Parathyroid adenoma (tissue), 2 donors: Measurements from ENCODE around the gene NECAP2.

ENCODE experiments used
- H2AFZ ChIP-seq: fragments of 300-600 bp; sonication (generic); one replicate; pipeline ENCODE4 v1.7.0; 2017; ENCODE audit warnings: antibody characterized with exemption, mild to moderate bottlenecking
- H3K27ac ChIP-seq: fragments of 300-600 bp; sonication (generic); one replicate; pipeline ENCODE4 v1.7.0; 2017
- H3K27me3 ChIP-seq: fragments of 300-600 bp; sonication (generic); one replicate; pipeline ENCODE4 v1.7.0; 2017; ENCODE audit warnings: low read length; ENCODE audit not compliant: control insufficient read depth, insufficient read depth
- H3K36me3 ChIP-seq: fragments of 300-600 bp; sonication (generic); one replicate; pipeline ENCODE4 v1.7.0; 2017; ENCODE audit warnings: low read length; ENCODE audit not compliant: control insufficient read depth, insufficient read depth
- H3K4me1 ChIP-seq: fragments of 300-600 bp; sonication (generic); one replicate; pipeline ENCODE4 v1.7.0; 2017; ENCODE audit warnings: control low read depth
- H3K4me2 ChIP-seq: fragments of 300-600 bp; sonication (generic); one replicate; pipeline ENCODE4 v1.7.0; 2017; ENCODE audit warnings: low read length
- H3K4me3 ChIP-seq: fragments of 300-600 bp; sonication (generic); one replicate; pipeline ENCODE4 v1.7.0; 2017; ENCODE audit warnings: low read depth, low read length
- H3K79me2 ChIP-seq: fragments of 300-600 bp; sonication (generic); one replicate; pipeline ENCODE4 v1.7.0; 2017; ENCODE audit warnings: control low read depth
- H3K9ac ChIP-seq: fragments of 300-600 bp; sonication (generic); one replicate; pipeline ENCODE4 v1.7.0; 2017; ENCODE audit warnings: mild to moderate bottlenecking
- H3K9me3 ChIP-seq: fragments of 300-600 bp; sonication (generic); one replicate; pipeline ENCODE4 v1.7.0; 2017; ENCODE audit warnings: low read length; ENCODE audit not compliant: control insufficient read depth
- CTCF ChIP-seq: fragments of 300-600 bp; sonication (generic); IDR thresholded peaks from one replicate; pipeline ENCODE4 v1.7.0; 2017; ENCODE audit warnings: antibody characterized with exemption, mild to moderate bottlenecking
- donor health status: primary hyperparathyroidism.

Gene NECAP2

GRCh38 chr1:16441282-16441665 is 750 bp downstream of the NECAP2 start:
- Histone ChIP-seq H3K79me2 (peaks cover 6% of the 10 kb centered on the region), H3K4me1 (no peaks in the 10 kb centered on the region), H3K27ac (no peak overlapping the region), H3K4me3 (peak overlapping the region; percentile 92), H3K9me3 (no peaks in the 10 kb centered on the region), H3K9ac (no peak overlapping the region), H2AFZ (peak overlapping the region; percentile 87), H3K4me2 (peak overlapping the region; percentile 86), H3K36me3 (no peaks in the 10 kb centered on the region), H3K27me3 (no peaks in the 10 kb centered on the region)
- no peak for TF ChIP-seq CTCF

- H3K27ac ChIP-seq: no peak overlapping the region
- no peak overlapping the region for H3K4me2 ChIP-seq
- no peak for TF ChIP-seq CTCF
- H3K4me3 ChIP-seq: no peak overlapping the region
- no peak overlapping the region for H2AFZ ChIP-seq
- H3K36me3 ChIP-seq: no peaks in the 10 kb centered on the region
- peaks cover 6% of the 10 kb centered on the region for H3K79me2 ChIP-seq
- no peaks in the 10 kb centered on the region for H3K9me3 ChIP-seq
- no peaks in the 10 kb centered on the region for H3K27me3 ChIP-seq
- no peak overlapping the region for H3K9ac ChIP-seq
- no peaks in the 10 kb centered on the region for H3K4me1 ChIP-seq
Measured at GRCh38 chr1:16442265-16442664, 1.7 kb downstream of the NECAP2 start.

GRCh38 chr1:16442941-16443340 is 2.4 kb downstream of the NECAP2 start:
- H3K4me1 ChIP-seq: no peaks in the 10 kb centered on the region
- peaks cover 6% of the 10 kb centered on the region for H3K79me2 ChIP-seq
- H3K27me3 ChIP-seq: no peaks in the 10 kb centered on the region
- no peak for TF ChIP-seq CTCF
- H3K4me2 ChIP-seq: no peak overlapping the region
- no peaks in the 10 kb centered on the region for H3K9me3 ChIP-seq
- H3K4me3 ChIP-seq: no peak overlapping the region
- no peaks in the 10 kb centered on the region for H3K36me3 ChIP-seq
- H3K9ac ChIP-seq: no peak overlapping the region
- H3K27ac ChIP-seq: no peak overlapping the region
- no peak overlapping the region for H2AFZ ChIP-seq

GRCh38 chr1:16443975-16444770 is 3.6 kb downstream of the NECAP2 start:
- H3K27ac ChIP-seq: no peak overlapping the region
- H3K36me3 ChIP-seq: no peaks in the 10 kb centered on the region
- no peak overlapping the region for H2AFZ ChIP-seq
- H3K79me2 ChIP-seq: peaks cover 6% of the 10 kb centered on the region
- no peak overlapping the region for H3K4me3 ChIP-seq
- no peak for TF ChIP-seq CTCF
- no peak overlapping the region for H3K4me2 ChIP-seq
- H3K4me1 ChIP-seq: no peaks in the 10 kb centered on the region
- no peaks in the 10 kb centered on the region for H3K27me3 ChIP-seq
- no peaks in the 10 kb centered on the region for H3K9me3 ChIP-seq
- no peak overlapping the region for H3K9ac ChIP-seq

GRCh38 chr1:16445052-16445451 is 4.5 kb downstream of the NECAP2 start:
- Histone ChIP-seq H3K27me3 (no peaks in the 10 kb centered on the region), H3K27ac (no peak overlapping the region), H3K4me3 (no peak overlapping the region), H2AFZ (no peak overlapping the region), H3K79me2 (peaks cover 6% of the 10 kb centered on the region), H3K4me1 (no peaks in the 10 kb centered on the region), H3K9me3 (no peaks in the 10 kb centered on the region), H3K36me3 (no peaks in the 10 kb centered on the region), H3K9ac (no peak overlapping the region), H3K4me2 (no peak overlapping the region)
- no peak for TF ChIP-seq CTCF
